GM19193 (cell line): Measurements from ENCODE around the gene SEC61B.
A peak's percentile ranks its signal among the peaks of the same experiment; 100 is the strongest.

Experiments used
- POLR2A ChIP-seq: IDR thresholded peaks from 4 replicates; pipeline ENCODE4 v1.6.1; 2011; ENCODE audit not compliant: insufficient read depth, insufficient read length; ENCODE audit errors: extremely low read depth

The SEC61B gene

DNA sequence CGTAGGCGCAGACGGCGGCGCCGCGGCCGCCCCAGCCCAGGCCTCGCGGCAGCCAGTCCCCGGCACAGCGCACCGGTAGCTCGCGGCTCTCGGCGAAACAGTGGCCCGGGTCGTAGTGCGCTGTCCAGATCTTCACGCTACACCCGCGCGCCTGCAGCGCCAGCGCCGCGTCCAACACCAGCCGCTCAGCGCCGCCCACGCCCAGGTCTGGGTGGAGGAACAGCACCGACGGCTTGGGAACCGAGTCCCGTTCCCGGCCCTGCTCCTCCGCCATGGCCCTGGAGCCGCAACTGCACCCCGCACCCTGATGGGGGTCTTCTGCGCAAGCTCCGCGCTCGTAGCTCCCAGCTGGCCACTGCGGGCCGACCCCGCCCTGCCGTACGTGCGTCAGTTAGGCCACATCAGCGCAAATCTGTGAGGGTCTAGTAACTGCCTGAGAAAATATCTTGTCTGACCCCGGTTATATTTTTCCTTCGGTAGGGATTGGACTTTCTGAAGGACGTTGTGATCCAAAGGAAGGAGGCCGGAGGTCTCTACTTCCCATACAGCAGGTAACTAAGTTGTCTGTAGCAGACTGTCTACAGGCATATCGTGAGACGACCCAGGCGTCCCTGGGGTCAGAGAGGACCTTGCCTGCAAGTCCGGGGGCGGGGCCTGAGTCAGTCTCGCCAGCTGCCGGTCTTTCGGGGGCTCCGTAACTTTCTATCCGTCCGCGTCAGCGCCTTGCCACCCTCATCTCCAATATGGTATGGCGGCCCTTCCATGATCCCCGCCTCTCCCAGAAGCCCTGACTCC is at the start of gene SEC61B, which contains the start of gene ALG2:
SEC61B (plus strand) TSS at position 662 of the 795 bp plus-strand sequence; CDS start at position 744, 82 bp downstream.
ALG2 (minus strand) TSS at position 322 of the 795 bp plus-strand sequence; CDS start at position 274, 48 bp downstream.
- peak; percentile 96 for TF ChIP-seq POLR2A

DNA sequence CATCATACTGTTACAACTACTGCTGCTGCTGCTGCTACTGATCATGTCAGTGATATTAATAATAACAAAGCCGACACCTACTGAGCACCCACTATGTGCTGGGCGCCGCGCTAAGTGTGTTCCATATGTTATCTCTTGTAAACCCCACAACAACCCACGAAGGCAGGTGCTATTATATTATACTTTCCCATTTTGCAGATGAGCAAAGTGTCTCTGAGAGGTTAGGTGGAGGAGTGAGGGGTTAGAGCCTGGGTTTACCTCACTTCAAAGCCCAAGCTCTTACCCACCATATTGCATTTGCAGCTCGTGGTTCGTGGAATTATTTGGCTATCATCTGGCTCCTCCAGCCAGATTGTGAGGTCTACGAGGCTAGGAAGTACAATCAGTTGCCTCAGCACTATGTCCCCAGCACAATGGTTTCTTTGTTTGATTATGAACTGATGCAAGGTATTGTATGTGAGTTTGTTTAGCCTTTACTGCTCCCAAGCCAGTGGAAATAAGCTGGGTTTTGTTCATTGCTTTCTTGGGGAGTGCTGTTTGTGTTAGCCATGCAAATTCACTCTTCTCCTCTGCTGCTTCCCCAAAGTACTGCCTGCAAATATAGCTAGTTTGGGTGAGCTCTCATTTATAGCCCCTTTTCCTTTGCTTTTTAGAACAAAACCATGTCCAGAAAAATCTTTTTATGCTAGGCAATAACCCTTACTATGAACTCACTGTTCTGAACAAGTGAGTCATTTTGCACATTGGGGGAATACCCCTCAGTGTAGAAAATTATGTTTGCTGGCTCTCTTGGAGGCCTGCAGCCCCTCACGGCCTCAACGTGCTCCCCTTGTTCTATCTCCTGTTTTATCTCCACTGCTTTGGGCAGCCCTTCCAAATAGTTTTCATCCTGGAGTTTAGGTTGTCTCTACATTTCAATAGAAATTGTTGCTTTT is 48.2 kb upstream of the SEC61B start:
- TF ChIP-seq POLR2A, result no peak

DNA sequence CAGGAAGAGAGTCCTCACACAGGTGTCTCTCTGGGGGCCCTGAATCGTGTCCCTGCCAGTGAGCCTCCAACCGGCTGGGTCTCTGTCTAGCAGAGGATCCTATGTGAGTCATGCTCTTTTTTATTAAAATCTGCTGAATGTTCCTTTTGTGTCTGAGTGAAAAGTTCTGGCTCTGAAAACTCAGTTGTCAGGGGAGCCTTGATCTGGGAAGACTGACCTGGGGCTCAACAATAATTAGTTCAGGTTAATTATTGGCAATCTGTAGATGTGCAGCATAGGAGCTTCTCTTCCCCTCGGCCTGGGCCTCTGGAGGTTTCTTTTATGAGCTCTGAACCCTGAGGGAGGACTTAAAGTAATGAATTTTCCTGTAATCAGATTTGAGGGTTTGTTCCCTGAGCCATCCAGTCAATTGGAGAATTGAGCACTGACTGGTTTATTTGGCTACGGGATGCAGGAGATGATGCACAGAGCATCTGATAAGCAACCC is 45.5 kb upstream of the SEC61B start:
- TF ChIP-seq POLR2A, result no peak

DNA sequence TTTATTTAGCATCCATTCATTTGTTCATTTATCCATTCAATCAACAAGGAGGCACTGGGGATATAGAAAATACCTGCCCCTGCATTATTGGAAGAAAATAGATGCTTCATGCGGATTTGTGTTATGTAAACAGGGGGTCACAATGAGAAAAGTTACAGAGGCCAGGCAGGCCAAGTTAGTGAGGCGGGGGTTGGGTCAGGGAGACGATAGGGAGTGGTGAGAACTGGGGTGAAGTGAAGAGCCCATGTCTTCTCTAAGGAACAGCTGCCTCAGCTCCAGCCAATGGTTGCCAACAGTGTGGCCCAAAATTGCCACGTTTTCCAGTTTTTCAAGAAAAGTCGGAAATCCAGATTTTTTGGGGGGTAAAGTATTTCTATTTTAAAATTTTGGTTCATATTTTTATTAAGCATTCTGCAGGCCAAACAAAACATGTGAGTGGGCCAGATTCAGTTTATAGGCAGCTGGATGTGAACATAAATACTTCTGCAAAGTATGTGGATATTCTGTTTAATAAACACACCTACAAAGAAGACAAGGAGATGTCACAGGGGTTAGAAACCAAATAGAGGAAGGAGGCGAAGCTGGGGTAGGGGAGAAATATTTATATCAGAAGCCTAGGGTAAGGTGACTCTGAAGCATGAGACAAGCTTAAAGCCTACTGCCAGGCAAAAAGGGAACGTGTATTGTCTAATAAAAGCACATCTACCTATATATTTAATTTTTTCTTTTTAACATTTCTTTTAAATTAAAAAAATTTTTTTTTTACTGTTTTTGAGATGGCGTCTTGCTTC is 44.3 kb upstream of the SEC61B start:
- TF ChIP-seq POLR2A, result no peak

DNA sequence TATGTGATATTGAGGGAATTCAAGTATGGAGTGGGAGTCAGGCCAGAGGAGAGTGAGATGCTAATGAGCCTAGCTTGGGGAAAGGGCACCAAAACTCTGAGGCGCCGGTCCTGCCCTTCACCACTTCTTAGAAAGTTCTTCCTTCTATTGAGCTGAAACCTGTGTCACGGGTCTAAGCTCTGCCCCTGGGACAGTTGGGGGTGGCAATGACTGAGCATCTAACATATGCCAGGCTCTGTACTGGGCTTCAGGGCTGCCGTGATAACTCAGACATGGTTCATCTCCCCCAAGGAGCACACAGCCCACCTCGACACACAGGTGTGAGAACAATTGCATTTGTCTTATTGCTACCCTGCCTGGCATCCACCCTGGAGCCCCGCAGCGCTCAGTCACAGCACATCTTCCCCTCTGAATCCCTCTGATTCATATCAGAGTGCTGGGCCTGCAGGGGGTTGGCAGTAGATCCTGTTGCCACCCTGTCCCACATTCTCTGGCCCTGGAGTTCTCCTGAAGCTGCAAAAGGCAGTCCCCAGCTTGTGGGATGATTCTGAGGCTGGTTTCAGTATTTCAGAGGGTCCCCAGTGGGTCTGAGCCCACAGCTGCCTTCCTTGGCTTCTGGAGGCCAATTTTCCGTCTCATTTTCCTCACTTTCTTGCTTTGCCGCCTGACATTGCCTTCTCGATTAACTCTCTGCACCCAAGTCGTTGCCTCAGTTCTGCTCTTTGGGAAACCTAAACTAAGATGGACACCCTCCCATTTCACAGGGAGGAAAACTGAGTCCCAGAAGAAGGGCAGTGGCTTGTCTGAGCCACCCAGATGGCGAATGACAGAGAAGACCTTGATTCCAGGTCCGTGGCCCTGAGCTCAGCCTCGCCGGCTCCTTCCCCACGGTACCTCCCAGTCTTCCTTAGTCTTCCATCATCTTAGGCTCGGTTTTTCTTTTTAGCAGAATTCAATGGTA is 42.9 kb upstream of the SEC61B start:
- TF ChIP-seq POLR2A, result no peak

DNA sequence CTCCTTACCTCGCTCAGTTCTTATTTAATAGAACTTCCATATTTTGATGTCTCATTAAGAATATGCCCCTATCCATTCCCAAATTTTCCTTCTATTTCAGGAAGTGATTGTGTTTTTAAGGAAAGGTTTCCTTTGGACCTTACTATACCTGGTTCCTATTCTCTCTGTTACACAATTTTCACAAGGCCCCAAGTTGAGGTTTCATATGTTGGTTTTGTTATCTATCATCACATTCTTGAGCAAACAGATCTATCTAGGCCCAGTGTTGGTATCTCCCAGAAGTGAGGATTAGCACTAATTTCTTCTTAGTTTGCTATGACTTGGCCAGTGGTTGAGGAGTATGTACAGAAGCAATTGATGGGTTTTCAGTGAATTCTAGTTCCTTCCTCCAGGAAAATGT is 41.9 kb upstream of the SEC61B start:
- no peak for TF ChIP-seq POLR2A

DNA sequence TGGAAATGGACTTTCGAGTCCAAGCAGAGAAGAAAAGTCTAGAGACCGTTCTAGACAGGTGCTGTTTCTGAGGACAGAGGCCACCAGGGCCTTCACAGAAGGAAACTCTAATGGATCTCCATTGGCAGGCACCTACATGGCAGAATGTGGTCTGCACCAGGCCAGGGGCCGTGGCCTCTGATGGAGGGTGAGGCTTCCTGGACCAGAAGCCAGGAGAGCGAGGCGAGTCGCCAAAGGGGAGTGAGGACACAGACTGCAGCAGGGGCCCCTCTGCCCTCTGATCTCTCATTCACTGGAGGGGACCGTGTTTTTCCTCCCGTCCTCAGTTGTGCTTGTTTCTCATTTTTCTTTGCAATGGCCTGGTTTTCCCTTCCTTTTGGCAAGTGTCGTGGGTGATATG is 41.4 kb upstream of the SEC61B start:
- no peak for TF ChIP-seq POLR2A

DNA sequence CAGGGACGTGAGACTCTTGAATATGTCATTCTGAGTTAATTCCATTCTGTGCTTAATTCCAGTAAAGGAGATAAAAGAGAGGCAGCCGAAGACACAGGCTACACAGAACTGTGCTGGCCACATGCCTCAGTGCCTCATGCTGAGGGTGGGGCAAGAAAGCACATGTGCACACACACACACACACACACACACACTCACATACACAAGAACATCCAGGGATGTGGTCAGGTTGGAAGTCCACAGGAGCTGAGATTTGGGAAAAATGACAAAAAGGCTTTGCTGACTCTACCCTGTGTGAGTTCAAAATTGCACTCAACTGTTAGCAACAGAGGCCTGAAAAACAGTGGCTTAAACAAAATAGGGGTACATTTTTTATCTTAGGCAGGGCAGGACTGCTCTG is 40.9 kb upstream of the SEC61B start:
- no peak for TF ChIP-seq POLR2A

DNA sequence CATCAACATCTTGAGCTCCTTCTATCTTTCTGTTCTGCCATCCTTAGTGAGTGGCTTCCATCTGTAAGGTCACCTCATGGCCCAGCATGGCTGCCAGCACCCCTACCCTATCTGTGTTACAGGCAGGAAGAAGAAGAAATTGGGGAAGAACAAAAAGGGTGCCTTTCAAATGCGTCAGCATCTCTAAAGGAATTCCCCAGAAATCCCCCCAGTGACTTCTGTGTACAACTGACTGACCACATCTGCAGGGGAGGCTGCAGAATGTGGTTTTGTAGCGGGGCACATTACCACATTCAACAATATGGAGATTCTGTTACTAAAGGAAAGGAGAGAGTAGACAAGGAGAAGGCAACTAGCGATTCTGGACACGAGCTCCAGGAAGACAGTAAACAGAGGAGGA is 40.5 kb upstream of the SEC61B start:
- peak; percentile 20 for TF ChIP-seq POLR2A

DNA sequence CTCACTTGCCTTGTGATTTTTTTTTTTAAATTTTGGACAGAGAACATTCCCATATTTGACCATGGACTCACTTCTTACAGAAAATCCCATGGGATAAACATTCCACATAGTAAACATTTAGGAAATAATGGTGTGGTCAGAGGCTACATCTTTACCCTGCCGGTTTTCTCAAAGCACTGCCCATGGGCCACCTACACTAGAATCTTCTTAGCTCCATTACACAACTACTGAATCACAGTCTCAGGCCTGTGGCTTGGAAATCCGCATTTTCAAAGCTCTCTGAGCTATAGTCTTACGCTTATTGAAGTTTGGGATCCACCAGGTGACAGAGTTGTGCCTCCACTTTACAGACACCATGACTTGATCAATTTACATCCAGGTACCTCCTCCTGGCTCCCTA is 39.7 kb upstream of the SEC61B start:
- no peak for TF ChIP-seq POLR2A

DNA sequence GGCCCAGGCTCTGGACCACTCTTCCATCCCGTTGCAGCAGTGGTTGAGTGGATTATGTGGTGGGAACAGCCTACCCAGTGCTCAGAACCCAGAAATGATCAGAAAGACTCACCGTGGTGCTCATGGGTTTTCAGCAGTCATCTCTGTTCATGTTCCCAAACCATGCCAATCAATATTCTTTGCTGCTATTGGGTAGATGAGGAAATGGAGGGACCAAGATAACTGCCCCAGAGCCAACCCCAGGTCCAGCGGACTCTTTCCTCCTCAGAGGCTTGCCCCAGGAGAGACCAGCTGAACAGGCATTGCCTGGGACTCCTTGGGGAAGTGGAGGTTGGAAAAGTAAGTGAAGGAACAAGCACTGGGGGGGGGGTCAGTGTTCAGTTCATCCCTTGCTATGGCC is 38.5 kb upstream of the SEC61B start:
- no peak for TF ChIP-seq POLR2A

DNA sequence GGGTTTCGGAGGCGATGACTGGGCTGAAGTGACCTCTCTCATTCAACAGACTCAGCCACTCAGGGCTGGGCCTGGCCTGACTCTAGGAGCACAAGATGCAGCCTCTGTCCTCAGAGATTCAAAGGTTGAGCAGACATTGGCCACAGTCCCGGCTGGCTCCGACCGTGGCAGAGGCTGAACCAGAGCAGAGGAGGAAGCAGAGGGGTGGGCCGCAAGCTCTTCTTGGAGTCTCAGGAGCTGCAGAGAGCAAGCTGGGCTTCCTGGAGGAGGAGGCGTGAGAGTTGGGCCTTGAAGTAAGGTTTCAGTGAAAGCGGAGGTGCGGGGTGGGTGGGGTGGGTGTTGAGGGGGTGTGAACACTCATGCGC is 38.0 kb upstream of the SEC61B start:
- peak; percentile 13 for TF ChIP-seq POLR2A

DNA sequence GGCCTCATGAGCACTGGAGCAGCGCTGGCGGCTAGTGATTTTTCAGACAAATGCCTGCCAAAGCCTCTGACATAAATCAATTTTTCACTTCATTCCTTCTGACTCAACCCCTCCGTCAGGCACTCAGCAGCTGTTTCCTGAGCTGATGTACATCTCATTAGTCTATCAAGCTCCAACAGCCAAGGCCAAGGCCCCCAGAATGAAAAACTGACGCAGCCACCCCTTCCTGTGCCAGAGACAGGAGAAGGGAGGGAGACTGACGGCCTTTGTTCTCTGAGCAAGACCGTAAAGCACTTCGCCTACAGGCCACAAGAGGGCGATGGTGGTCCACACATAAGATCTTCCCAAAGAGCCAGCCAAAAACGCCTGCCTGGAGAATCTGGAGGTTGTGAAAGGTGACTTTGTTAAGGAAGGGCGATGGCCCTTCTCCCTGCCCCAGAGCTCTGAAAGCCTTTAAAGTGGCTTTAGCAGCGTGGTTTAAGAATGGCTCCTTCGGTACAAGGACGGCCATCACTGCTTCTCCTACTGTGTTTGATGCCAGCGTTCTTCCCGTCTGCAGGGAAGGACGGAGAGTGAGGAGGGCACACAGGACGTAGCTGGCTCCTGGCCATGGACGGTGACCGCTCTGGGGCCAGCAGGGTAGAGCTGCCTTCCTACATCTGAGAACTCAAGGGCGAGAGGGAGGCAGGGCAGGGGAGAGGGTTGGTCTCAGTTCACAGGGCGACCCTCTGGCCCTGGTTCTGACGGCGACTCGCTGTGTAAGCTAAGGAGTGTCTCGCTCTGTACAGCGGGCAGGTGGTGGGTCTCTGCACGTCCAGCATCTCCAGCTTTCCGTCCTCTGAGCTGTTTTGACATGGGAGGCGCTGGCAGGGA is 37.4 kb upstream of the SEC61B start:
- peak; percentile 33 for TF ChIP-seq POLR2A
